C4-2B (cell line): Measurements from ENCODE around the gene LDHAL6B.

Source experiments
- H3K27ac ChIP-seq: fragments of 450-650 bp; 2 replicates; pipeline ENCODE4 v1.5.1; 2017
- CTCF ChIP-seq: fragments of 450-650 bp; conservative IDR thresholded peaks from 2 replicates; pipeline ENCODE4 v1.5.1; 2017; ENCODE audit warnings: mild to moderate bottlenecking
- ZFX ChIP-seq: fragments of 450-650 bp; IDR thresholded peaks from 2 replicates; pipeline ENCODE4 v1.6.1; 2017

Gene LDHAL6B

DNA sequence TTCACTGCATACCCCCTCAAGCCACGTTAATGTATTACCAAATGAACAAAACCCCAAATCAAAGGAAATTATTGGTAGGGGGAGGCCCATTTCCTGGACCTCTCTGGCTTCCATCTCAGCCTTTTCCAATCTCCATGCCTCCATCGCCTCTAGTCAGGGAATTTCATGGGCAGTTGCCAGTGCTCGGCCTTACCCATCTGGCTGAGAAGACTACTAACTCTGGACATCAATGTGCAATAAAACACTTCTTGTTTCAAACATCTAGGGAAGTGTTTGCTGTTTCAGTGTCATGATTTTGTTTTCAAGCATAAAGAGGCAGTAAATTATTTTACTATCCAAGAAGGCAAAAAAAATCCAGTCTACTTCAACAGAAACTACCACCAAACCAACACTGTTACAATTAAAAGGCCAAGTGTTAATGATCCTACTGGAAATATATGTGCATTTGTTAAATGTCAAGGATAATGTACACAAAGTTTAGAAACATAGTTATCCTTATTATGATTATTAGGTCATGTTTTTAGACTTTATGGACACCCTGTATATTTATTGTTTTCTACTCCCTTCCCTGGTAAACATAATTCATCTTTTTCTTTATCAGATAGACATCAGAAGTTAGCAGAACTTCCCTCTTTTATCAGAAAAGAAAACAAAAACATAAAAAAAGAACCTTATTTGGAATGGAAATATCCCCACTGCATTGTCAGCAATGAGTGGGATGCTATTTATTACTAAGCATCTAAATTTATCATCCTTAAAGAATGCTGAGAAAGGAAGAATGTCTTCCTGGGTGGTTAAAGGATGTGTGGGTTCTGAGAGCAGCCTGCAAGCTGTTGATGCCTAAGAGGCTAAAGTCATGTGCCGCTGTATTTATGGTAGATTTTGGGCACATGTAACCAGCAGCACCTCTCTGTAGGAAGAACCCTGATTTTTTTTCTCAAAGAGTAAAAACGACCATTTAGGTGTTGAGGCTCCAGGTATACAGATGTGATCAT is 15.2 kb downstream of the LDHAL6B start:
- TF ChIP-seq CTCF, result no peak
- no peak for TF ChIP-seq ZFX
- no peak overlapping the region for H3K27ac ChIP-seq

- no peak overlapping the region for H3K27ac ChIP-seq
- TF ChIP-seq ZFX, result no peak
- TF ChIP-seq CTCF, result no peak
Measured at GRCh38 chr15:59222906-59223550, 16.4 kb downstream of the LDHAL6B start.

- H3K27ac ChIP-seq, result no peak overlapping the region
- no peak for TF ChIP-seq CTCF
- no peak for TF ChIP-seq ZFX
Measured at GRCh38 chr15:59223736-59224135, 17.1 kb downstream of the LDHAL6B start.

GRCh38 chr15:59224474-59224873 is 17.8 kb downstream of the LDHAL6B start:
- TF ChIP-seq CTCF, result no peak
- TF ChIP-seq ZFX, result no peak
- no peak overlapping the region for H3K27ac ChIP-seq

DNA sequence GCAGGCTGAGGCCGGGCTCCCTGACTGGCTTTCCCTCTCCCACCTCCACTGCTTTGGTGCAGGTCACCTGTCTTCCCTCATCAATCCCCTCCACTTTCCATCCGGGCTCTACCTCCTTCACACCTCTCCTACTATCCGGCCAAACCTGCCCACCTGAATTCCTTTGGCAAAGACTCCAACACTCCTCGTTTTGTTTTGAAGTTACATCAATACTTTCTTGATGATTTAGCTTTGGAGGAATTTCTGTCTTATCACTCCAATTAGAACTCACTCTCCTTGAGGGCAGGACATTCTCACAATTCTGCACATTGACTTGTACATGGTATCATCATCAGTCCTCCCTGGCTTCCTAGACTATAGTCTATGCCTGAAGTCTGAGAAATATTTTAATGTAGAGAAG is 20.4 kb downstream of the LDHAL6B start:
- no peak overlapping the region for H3K27ac ChIP-seq
- TF ChIP-seq CTCF, result no peak
- TF ChIP-seq ZFX, result no peak

- H3K27ac ChIP-seq, result no peak overlapping the region
- TF ChIP-seq ZFX, result no peak
- no peak for TF ChIP-seq CTCF
Measured at GRCh38 chr15:59229015-59229414, 22.4 kb downstream of the LDHAL6B start.

- no peak overlapping the region for H3K27ac ChIP-seq
- no peak for TF ChIP-seq ZFX
- no peak for TF ChIP-seq CTCF
Measured at GRCh38 chr15:59229453-59229852, 22.8 kb downstream of the LDHAL6B start.
